ENCODE data around the gene B9D2.

B9D2 gene

DNA sequence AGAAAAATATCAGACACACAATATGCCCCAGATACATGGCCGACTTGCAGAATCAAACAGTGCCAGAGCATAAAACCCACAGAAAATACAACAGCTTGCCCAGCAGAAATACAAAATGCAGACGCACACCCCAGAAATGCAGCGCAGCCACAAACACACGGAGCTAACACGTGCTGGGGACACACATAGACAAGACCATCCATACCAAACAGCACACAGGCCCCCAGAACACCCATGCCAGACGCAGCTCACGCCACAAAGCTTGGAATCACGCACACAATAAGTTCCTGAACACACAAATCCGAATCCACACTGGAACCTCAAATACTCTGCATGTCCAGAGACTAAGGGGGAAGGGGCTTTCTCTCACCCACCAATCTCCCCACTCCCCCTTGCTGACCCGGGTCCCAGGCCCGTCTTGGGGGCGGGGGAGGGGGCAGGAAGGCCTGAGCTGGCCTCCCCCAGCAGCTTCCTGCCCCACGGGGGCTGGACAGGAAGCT is 36.8 kb downstream of the B9D2 start:
- DNase-seq = no peak

DNA sequence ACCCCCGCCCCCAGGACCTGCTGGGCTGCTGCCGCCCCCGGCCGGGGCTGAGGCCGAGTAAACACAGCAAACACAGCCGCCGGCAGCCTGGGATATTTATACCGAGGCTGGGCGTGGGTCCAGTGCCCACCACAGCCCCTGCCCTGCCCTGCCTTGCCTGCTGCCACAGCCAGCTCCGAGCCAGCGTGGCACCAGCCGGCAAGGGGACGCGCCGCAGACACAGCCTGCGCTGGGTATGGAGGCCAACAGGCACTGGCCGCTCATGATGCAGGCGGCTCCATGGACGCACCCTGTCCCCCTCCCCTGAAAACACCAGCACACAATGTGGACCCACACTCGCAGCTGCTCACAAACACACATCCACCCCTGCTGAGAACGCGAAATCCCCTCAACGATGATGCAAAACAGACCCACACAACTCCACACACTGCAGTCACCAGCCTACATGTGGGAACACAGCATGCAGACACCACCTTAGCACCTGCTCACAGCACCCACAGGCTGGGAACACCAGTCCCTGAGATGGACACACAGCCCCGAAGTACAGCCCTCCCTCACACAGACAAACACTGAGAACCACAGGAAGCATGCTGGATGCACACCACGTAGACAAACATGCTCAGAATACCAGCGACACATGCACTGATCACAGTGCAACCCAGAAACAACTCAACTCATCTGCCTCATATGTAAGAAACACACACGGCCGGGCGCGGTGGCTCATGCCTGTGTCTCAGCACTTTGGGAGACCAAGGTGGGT is 37.8 kb downstream of the B9D2 start:
- DNase-seq = no peak

DNA sequence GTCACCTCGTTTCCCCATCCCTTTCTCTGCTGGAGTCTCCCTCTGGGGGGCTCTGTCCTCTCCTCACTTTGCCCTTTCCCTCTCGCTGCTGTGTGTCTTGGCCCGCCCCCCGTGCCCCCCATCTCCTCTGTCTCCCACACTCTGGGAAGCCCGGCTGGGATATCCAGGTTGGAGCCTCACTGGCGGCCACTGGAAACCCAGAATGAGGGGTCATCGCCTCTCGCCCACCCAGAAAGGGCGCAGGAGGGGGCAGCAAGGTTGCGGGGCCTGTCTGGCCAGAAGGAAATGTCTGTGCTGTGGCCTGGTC is 38.4 kb downstream of the B9D2 start:
- no peak for DNase-seq

DNA sequence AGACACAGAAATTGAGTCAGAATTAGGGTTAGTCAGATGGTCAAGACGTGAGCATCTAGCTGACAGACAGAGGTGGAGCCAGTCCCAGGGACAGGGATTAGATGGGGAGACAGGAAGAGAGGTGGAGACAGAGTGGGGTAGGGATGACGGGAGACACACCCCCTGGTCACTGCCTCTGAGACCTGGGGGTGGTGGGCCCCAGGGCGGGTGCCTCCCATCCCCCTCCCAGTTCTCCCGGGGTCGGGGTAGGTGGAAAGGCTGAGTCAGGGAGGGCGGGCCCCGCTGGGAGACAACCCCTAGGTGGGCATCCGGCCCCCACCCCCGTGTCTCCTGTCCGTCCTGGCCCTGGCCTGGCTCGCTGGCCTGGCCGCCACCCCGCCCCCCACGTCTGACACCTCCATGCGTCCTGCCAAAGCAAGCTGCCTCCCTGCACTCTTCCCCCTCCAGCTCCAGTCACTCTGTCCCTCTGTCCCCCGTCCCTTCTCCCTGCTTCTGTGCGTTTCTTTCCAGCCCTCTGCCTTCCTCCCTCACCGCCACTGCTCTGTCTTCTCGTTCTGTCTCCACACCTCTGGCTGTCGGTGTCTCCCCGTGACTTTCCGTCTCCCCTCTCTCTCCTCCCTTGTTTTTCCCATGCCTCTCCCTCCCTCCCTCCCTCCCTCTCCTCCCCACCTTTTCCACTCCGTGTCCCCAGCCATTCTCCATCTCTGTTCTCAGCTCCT is 38.9 kb downstream of the B9D2 start:
- DNase-seq = no peak

DNA sequence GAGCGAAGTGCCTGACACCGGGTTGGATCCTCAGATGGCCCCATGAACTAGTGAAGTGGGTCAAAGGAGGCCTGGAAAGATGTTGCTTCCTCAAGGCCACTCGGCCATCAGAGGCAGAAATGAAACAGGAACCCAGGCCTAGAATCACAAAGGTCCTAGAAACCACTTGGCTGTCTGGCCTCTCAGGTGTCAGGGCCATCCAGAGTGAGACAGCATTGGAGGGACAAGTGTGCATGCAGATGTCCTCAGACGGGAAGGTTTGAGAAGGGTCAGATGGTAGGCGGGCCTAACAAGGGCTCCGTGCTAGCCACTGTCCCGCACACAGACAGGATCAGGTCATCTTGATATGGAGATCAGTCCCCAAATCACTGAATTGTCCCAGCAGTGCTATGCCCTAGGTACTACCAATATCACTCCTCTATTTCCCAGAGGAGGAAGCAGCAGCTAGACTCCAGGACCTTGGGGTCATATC is 39.7 kb downstream of the B9D2 start:
- no peak for DNase-seq

DNA sequence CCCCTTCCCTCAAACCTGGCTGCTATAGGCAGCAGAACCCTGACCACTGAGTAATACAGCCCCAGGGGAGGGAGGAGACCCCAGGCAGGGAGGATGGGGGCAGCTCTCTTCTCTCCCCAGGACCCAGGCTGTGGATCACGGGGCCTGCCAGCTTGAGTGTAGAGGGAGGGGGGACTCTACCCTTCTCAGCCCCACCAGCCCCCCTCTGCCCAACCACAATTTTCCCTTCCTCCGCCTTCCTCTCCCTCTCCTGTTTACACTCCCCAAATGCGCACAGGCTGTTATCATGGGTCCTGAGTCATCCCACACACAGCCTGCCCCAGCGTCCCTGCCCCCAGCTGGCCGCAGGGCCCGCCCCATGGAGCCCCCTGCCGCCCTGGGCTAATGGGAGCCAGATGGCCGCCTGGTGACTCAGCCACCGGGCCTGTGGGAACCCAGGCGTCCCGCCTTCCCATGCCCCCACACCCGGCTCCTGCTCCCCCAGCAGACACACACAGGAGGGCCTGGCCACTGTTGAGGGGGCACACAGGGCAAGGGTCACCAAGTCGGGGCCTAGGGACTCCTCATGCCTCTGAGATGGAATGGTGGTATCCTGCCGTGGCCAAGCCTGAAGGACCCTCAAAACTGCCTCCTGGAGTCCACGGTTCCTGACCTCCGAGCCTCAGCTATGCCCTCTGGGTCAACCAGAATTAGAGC is 40.4 kb downstream of the B9D2 start:
- DNase-seq = no peak

DNA sequence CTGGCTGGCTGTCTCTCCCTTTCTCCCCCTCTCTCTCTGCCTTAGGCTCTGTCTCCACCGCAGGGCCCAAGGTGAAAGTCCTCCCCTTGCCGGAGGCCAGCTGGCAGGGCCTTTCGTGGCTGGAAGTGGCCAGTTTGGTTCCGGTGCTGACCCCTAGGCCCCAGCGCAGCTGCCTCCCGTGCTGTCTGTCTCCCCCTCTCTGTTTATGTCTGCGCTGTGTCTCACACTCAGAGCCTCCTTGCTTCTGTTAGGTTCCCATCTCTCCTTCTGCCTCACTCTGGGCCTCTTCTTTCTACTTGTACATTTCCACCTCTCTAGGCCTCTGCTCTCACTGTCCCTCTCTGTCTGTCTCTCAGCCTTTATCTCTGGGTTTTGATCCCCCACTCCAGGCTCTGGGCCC is 40.9 kb downstream of the B9D2 start:
- no peak for DNase-seq

DNA sequence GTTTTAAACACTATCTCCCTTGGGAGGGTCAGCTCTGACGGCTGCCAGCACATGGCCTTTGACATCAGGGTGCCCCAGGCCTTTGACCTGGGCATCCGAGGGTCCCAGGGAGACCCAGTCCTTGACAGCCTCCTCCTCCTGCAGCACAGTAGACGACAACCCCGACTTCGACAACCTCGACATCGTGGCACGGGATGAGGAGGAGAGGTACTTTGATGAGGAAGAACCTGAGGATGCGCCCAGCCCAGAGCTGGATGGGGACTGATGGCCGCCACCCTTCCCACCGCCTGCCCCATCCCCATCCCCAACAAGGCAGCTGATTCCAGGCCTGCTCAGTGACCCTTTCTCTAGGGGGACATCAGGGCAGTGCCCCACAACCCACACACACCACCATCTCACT is 41.5 kb downstream of the B9D2 start:
- no peak for DNase-seq

DNA sequence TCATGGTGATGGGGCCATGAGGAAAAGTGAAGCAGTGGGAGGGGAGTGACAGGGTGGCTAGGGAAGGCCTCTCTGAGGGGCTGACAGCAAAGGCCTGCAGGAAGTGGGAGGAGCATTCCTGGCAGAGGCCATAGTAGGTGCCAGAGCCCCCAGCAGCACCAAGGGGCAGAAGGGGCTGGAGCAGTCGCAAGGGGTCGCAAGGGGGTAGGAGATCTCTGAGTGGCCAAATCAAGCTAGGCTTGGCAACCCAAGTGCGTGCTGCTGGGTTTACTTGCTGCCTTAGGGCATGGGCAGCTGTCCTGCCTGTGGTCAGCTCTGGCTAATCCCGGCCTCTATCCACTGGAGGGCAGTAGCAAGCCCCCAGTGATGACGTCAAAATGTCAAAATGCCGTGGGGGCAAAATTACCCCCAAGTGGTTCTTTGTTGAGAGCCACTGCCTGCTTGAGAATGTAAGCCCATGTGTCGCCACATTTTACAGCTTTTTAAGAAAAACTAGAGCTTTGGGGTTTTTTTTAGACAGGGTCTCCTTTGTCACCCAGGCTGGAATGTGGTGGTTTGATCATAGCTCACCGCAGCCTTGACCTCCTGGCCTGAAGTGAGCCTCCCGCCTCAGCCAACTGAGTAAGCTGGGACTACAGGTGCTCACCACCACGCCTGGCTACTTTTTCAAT is 42.2 kb downstream of the B9D2 start:
- peak; percentile 18 to 33 for DNase-seq

DNA sequence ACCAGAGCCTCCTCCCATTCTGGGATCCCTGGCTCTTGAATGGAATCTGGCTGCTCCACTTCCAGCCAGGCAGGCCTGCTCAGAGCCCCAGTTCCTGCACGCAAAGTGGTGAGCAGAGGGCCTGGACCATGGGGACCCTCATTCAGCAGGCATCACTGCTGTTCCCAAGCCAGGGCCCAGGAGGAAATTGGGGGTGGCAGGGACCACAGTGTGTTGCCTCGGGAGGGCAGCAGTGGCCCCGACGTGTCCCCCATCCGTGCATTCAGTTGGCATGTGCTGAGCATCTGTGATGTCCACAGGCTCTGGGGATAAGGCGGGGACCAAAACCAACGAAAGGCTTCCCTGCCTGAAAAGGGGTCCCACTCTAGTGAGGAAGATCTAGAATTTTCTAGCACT is 42.7 kb downstream of the B9D2 start:
- no peak for DNase-seq

DNA sequence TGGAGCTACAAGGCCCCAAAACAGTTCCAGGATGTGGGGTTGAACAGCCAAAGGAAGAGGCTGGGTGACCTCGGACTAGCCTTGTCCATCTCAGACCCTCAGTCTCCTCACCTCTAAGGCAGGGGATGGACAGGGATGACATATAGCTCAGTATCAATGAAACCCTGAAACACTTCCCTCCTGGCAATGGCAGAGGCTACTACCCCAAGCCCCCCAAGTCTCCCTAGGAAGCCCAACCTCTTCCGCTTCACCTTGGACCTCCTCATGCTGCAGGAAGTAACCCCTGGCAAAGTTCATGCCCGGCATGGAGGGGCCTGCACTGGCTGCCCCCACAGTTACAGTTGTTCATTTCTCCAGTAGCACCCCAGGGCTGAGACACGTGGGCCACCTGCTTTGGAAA is 43.4 kb downstream of the B9D2 start:
- DNase-seq = no peak

DNA sequence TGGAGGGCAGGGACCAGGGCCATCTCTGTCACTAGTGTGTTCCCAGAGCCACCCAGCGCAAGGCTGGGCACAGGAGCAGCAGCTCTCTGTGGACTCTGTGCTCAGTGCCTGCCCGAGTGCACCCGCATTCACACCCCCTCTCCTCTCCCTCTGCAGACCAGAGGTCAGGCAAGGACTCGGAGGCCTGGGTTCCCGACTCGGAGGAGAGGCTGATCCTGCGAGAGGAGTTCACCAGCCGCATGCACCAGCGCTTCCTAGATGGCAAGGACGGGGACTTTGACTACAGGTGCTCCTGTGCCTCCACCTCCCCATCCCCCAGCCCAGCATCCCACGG is 43.8 kb downstream of the B9D2 start:
- DNase-seq = no peak

DNA sequence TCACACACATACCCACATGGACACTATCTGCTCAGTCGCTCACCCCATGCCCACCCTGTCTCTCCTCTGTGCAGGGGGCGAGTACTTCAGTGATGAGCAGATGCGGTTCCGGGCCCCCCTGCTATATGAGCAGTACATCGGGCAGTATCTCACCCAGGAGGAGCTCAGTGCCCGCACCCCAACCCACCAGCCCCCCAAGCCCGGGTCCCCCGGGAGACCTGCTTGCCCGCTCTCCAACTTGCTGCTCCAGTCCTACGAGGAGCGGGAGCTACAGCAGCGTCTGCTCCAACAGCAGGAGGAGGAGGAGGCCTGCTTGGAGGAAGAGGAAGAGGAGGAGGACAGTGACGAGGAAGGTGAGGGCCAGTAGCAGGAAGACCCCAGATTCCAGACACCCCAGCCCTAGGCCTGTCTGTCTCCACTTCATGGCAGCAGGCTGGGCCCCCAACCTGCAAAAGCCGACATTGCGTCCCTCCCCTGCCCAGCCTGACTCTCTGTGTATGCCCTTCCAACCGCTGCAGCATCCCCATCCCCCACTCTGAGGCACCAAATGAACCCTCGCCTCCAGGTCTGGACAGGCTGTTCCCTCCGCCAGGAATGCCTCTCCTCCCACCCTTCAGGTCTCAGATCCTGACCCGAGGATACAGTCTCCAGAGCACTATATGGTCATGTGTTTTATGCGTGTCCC is 44.3 kb downstream of the B9D2 start:
- no peak for DNase-seq

DNA sequence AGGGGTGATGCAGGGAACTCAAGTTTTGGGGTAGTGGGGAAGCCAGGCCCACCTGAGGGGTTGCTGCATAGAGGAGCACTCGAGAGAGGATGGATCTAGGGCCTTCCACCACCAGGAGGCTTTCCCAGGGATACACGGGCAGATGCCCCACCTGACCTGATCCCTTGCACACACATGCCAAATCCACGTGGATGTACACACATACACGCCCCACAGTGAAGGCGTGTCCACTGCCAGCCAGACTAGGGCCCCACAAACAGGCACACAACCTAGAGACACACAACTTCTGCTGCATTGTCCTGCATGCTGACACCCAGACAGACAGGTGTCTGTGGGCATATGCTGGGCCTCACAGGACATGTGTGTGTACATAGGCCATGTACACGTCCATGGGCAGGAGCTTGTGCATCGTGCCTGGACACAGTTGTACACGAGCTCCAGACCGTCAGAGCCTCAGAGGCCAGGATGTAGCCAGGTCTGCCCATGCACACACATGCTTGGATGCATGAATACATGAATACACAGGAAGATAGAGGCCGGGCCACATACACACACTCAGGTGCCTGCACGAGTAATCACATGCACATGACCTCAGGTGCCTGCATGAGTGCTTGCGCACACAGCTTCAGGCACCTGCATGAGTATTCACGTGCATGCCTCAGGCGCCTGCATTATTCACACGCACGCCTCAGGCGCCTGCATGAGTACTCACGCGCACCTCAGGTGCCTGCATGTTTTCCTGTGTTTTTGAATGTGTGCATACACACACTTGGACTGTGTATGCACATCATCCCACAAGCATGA is 45.1 kb downstream of the B9D2 start:
- DNase-seq = no peak

DNA sequence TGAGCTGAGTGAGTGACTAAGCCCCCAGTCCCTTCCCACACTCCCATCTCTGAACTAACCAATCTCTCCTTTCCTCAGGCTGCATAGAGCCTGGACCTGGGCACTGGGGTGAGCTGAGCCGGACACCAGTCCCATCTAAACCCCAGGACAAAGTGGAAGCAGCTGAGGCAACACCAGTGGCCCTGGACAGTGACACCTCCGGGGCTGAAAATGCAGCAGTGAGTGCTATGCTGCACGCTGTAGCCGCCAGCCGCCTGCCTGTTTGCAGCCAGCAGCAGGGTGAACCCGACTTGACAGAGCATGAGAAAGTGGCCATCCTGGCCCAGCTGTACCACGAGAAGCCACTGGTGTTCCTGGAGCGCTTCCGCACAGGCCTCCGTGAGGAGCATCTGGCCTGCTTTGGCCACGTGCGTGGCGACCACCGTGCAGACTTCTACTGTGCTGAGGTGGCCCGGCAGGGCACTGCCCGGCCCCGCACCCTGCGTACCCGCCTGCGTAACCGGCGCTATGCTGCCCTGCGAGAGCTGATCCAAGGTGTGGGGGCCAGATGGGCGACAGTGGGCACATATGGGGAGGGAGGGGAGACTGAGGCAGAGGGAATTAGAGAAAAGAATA is 47.5 kb downstream of the B9D2 start:
- no peak for DNase-seq

DNA sequence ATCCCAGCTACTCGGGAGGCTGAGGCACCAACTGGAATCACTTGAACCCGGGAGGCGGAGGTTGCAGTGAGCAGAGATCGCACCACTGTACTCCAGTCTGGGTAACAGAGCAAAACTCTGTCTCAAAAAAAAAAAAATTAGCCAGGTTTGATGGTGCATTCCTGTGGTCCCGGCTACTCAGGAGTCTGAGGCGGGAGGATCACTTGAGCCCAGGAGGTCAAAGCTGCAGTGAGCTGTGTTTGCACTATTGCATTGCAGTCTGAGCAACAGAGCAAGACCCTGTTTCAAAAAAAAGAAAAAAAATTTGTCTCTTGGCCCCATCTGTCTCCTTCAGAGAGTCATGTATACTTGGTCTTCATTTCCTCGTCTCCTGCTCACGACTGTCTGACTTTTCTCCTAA is 52.3 kb downstream of the B9D2 start:
- no peak for DNase-seq

DNA sequence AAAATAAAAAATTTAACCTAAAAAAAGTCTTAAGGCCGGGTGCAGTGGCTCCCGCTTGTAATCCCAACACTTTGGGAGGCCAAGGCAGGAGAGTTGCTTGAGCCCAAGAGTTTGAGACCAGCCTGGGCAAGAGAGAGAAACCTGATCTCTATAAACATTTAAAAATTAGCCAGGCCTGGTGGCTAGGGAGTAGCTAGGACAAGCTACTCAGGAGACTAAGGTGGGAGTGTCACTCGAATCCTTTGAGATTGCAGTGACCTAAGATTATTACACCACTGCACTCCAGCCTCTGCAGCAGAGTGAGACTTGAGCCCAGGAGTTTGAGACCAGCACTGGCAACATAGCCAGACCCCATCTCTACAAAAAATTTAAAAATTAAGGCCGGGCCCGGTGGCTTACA is 52.9 kb downstream of the B9D2 start:
- DNase-seq = no peak

DNA sequence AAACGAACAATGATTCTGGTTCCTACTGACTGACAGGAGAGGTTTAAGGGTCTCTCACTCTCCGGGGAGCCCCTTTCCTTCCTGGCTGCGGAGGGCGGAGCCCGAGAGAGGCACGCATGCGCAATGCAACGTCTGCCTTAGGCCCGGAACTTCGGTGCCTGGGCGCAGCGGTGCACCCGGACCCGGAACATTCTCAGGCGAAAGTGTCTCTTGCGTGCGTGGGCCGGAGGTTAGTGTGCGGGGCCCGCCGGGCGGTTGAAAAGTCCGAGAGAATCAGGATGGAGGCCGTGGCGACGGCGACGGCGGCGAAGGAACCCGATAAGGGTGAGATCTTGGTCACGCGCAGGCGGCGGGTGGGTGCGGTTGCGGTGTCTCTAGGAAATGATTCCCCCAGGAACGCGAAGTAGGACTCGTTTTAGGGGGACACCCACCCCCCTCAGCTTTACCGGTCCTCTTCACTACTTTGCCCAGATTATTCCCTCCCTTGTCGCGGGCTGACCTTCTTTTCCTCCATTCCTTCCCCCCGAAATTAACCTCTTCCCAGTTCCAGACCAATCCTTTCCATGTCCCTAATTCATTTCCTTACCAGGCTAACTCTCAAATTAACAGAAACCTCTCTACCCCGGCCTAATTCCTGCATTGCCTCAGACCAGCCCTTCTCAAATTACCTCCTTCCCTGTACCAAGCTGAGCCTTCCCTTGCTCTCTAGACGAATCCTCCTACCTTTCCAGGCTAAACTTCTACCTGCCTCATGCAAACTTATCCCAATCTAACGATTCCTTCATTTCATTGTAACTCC is 53.7 kb downstream of the B9D2 start, which contains the start of gene CCDC97:
Gene CCDC97 (plus strand): TSS at position 140 of the 799 bp plus-strand sequence. CDS start 139 bp downstream, at position 279.
- DNase-seq = peak; percentile 47 to 64

DNA sequence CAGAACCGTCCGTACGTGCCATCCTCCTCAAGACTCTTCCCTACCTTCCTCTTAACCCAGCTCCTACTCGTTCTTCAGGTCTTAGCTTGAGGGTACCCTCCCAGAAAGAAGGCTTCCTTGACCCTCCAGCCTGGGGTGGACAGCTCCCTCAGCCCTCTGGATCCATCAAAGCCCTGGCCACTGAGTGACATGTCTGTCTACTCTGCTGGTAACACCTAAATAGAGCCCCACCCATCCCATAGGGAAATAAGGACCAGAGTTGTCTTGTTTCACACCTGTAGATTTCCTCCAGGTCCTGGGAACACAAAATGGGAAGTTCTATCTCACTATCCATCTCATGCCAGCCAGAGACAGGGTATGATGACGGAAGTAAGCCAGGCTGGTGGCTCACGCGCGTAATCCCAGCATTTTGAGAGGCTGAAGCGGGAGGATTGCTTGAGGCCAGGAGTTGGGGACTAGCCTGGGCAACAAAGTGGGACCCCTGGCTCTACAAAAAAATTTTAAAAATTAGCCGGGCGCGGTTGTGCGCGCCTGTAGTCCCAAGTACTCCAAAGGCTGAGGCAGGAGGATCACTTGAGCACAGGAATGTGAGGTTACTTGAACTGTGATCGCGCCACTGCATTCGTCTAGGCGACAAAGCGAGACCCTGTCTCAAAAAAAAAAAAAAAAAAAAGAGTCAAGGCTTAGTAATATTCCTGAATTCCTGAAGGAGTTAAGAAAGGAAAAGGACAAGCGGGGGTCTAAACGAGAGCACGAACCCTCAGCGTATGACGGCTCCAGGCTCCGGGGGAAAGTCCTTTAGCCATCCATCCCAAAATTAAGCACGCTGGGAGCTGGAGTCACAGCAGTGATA is 54.5 kb downstream of the B9D2 start:
- no peak for DNase-seq

Data from SHP77 (cell line).